ENCODE results near the gene DOC2A. TPM values are rescaled to one million over a fixed set of nuclear protein-coding genes. Genes with fewer than 3 reads are reported as not detected.
"Not testable (repeated sequence)": the region's sequence is repeated elsewhere in the genome, so short reads cannot be mapped to it uniquely, and the experiment has no call there.

Gene DOC2A
- total RNA-seq, 1 donor from 2014 or later, result 0.17 TPM

DNA sequence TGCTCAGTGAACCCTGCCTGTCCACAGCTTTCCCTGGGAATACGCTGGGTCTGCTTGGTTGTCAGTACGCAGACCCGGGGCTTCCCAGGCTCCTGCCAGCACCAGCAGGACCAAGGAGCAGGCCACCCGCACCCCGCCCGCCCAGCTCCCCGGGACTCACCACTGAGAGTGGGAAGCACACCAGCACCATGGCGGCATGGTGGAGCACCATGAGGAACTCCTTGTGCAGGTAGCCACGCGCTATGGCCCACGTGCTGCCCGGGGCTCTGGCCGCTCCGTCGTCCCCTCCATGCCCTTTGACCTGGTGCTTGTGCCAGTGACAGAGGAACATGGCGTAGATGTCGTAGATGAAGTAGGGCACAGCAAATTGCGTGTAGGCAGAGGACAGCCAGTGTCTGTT is 15.6 kb upstream of the DOC2A start:
- DNase-seq (ENCODE audit: low read depth), result no peak
- H3K4me3 ChIP-seq (ENCODE audit: low read depth, low read length), result no peak overlapping the region
- TF ChIP-seq, protein P1, sequence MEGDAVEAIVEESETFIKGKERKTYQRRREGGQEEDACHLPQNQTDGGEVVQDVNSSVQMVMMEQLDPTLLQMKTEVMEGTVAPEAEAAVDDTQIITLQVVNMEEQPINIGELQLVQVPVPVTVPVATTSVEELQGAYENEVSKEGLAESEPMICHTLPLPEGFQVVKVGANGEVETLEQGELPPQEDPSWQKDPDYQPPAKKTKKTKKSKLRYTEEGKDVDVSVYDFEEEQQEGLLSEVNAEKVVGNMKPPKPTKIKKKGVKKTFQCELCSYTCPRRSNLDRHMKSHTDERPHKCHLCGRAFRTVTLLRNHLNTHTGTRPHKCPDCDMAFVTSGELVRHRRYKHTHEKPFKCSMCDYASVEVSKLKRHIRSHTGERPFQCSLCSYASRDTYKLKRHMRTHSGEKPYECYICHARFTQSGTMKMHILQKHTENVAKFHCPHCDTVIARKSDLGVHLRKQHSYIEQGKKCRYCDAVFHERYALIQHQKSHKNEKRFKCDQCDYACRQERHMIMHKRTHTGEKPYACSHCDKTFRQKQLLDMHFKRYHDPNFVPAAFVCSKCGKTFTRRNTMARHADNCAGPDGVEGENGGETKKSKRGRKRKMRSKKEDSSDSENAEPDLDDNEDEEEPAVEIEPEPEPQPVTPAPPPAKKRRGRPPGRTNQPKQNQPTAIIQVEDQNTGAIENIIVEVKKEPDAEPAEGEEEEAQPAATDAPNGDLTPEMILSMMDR (conservative IDR thresholded peaks at IDR 0.05; ENCODE audit: low read depth, low read length), result no peak

- no peak overlapping the region for H3K4me3 ChIP-seq (ENCODE audit: low read depth, low read length)
- TF ChIP-seq, protein P1 (conservative IDR thresholded peaks at IDR 0.05; ENCODE audit: low read depth, low read length), result no peak
- no peak for DNase-seq (ENCODE audit: low read depth)
Measured at GRCh38 chr16:30025574-30025973, 14.7 kb upstream of the DOC2A start.

GRCh38 chr16:30025156-30025555 is 14.3 kb upstream of the DOC2A start:
- no peak overlapping the region for H3K4me3 ChIP-seq (ENCODE audit: low read depth, low read length)
- DNase-seq (ENCODE audit: low read depth), result no peak
- TF ChIP-seq, protein P1 (conservative IDR thresholded peaks at IDR 0.05; ENCODE audit: low read depth, low read length), result no peak

DNA sequence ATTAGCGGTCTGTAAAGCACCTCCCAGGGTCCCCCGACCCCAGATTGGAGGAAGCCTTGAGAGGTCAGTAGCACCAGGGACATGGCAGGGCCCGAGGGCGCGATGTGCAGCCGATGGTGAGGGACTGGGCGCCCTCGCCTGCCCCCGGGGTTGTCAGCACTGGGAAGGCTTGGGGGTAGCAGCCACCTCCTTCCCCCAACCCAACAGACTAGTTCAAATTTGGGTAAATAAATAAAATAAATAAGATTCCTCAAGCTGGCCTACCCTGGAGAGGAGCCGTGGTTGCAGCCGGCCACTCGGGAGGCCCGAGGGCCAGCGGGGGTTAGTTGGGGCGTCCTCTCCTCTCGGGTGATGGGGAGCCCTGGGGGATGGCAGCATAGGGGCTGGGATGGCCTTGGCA is 13.6 kb upstream of the DOC2A start:
- DNase-seq (ENCODE audit: low read depth), result no peak
- H3K4me3 ChIP-seq (ENCODE audit: low read depth, low read length), result no peak overlapping the region
- TF ChIP-seq, protein P1 (conservative IDR thresholded peaks at IDR 0.05; ENCODE audit: low read depth, low read length), result no peak

GRCh38 chr16:30023586-30023985 is 12.8 kb upstream of the DOC2A start:
- H3K4me3 ChIP-seq (ENCODE audit: low read depth, low read length), result no peak overlapping the region
- TF ChIP-seq, protein P1 (conservative IDR thresholded peaks at IDR 0.05; ENCODE audit: low read depth, low read length), result no peak

GRCh38 chr16:30022887-30023286 is 12.1 kb upstream of the DOC2A start, which contains the start of gene C16orf92:
Gene C16orf92 (plus strand): TSS chr16:30023198. CDS start chr16:30023341, 143 bp downstream.
- DNase-seq (ENCODE audit: low read depth), result no peak
- TF ChIP-seq, protein P1 (conservative IDR thresholded peaks at IDR 0.05; ENCODE audit: low read depth, low read length), result no peak
- no peak within 1 kb of the TSS for H3K4me3 ChIP-seq (ENCODE audit: low read depth, low read length)

More at GRCh38 chr16:30023586-30023985, 12.8 kb upstream of the DOC2A start:
- DNase-seq (ENCODE audit: low read depth), result no peak

GRCh38 chr16:30018731-30019158 is 7.9 kb upstream of the DOC2A start:
- TF ChIP-seq, protein P1 (conservative IDR thresholded peaks at IDR 0.05; ENCODE audit: low read depth, low read length), result no peak
- no peak for DNase-seq (ENCODE audit: low read depth)
- no peak overlapping the region for H3K4me3 ChIP-seq (ENCODE audit: low read depth, low read length)

- H3K4me3 ChIP-seq (ENCODE audit: low read depth, low read length), result not testable (repeated sequence)
Measured at GRCh38 chr16:30017937-30018336, 7.1 kb upstream of the DOC2A start.

More at GRCh38 chr16:30017937-30018336, 7.1 kb upstream of the DOC2A start:
- not testable (repeated sequence) for DNase-seq (ENCODE audit: low read depth)

All from epithelial cell of proximal tubule (primary cell).